Measurements from ENCODE around the gene HERPUD1. TPM values are rescaled to one million over a fixed set of nuclear protein-coding genes. Genes with fewer than 3 reads are reported as not detected.

Gene HERPUD1
- total and polyA plus RNA-seq, 2 of the 8 experiments (the other 6 are each of a cell fraction or from before 2014, with no cell fraction given): 23.3 to 34.7 TPM

DNA sequence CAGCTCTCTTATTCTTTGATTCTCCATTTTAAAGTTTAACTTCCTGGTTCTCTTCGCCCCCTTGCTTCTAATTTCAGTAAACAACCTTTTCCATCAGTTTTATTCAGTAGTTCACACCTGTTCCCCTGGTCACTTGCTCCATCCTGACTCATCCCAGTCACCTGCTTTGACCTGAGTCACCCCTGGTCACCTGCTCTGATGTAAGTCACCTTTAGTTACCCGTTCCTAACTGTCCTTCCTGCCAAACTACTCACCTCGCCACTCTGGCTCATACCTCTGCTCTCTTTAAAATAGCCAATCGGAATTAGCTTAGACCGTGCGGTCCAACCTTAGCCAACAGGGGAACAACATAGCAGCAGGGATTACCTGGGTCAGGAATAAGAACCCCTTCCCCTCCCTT is 52.7 kb downstream of the HERPUD1 start (continued):
- TF ChIP-seq, protein P1, sequence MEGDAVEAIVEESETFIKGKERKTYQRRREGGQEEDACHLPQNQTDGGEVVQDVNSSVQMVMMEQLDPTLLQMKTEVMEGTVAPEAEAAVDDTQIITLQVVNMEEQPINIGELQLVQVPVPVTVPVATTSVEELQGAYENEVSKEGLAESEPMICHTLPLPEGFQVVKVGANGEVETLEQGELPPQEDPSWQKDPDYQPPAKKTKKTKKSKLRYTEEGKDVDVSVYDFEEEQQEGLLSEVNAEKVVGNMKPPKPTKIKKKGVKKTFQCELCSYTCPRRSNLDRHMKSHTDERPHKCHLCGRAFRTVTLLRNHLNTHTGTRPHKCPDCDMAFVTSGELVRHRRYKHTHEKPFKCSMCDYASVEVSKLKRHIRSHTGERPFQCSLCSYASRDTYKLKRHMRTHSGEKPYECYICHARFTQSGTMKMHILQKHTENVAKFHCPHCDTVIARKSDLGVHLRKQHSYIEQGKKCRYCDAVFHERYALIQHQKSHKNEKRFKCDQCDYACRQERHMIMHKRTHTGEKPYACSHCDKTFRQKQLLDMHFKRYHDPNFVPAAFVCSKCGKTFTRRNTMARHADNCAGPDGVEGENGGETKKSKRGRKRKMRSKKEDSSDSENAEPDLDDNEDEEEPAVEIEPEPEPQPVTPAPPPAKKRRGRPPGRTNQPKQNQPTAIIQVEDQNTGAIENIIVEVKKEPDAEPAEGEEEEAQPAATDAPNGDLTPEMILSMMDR (IDR thresholded peaks at IDR 0.05; ENCODE audit: control extremely low read depth in 1 of 3, insufficient read depth in 1 of 3, low read depth in 1 of 3, low read length in 3 of 3): no peak
- TF ChIP-seq NANOG (IDR thresholded peaks at IDR 0.05; ENCODE audit: insufficient read depth, low read depth, low read length, poor library complexity, severe bottlenecking) (no peak), CBX8 (IDR thresholded peaks at IDR 0.05; ENCODE audit: borderline replicate concordance, low read depth, low read length) (no peak), TCF12 (IDR thresholded peaks at IDR 0.05; ENCODE audit: low read depth, low read length) (no peak)
